Suppressor macrophage treated with lipopolysaccharide for 4 hours (primary cell): ENCODE measurements around the gene HSF5.

Source experiments
- DNase-seq: peaks from one replicate; pipeline ENCODE4 v3.0.0-alpha.2; 2020

The HSF5 gene

DNA sequence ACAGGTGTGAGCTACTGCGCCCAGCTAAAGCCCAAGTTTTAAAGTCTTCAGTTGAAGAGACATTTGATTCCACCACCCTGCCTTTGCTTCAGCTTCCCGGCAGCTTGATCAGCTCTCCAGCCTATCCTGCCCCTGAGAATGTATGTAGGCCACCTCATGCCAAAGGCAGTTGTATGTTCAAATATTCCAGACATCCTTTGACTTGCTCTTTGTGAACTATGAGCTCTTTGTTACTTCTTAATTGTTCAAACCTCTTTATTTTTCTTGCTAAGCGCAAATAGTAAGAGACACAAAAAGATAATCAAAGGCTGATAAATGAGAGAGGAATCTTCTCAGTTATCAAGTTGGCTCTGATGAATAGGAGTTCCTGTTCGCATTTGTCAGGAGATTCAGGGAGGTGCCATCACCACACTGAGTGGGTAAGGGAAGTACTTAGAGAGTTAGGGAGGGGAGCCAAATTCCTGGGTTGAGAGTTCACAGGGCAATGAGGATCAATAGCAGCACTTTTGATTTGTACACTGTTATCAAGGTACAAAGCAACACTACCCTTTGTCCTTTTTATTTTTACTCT, 104.2 kb downstream of the HSF5 start:
- peak; percentile 19 for DNase-seq

DNA sequence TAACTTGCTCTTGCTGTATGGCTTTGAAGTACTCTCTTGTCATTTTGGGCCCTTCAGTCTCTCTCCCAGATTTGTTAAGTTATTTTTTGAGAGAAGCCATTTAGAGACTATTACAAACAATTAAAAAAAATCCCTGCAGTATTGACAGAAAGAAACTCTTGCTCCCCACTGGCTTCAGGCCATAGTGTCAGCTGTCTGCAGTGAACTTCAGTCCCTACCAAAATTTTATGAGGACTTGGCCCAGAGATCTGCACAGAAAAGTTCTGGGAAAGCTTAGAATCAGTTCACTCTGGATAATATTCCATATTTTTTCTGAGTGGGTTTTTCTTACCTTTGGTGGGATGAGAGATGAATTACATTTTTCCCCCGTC, 105.4 kb downstream of the HSF5 start:
- no peak for DNase-seq

DNA sequence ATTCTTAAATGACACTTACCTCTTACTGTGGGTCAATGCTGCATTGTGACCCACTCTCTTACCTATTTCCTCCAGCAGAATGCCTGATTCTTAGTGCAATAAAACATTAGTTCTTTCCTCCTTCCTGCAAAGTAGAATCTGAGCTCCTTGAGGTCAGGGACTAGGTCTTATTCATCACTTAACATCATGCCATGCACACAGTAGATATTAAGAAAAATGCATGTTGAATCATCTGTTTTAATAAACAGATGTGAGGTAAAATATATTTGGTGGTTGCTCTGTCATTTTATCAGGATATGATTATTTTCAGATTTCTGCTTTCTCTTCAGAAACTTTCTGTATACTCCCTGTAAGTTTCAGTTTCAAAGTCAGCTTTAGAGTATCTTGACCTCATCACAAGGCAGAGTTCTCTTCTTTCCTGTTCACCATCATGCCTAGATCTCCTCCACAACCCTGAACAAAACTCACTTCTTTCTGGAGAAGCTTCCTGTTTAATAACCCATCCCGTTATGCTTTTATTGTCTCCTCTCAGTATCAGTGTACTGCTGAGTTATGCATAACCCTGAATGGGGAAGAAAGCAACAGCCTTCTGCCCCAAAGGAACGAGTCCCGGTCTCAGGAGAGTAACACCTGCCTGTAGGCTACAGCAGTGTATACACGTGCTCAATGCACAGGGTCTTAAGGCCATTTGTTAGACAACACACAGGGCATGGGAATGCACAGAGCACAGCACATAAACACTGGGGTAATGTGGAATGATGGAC, 105.9 kb downstream of the HSF5 start:
- peak; percentile 63 for DNase-seq

DNA sequence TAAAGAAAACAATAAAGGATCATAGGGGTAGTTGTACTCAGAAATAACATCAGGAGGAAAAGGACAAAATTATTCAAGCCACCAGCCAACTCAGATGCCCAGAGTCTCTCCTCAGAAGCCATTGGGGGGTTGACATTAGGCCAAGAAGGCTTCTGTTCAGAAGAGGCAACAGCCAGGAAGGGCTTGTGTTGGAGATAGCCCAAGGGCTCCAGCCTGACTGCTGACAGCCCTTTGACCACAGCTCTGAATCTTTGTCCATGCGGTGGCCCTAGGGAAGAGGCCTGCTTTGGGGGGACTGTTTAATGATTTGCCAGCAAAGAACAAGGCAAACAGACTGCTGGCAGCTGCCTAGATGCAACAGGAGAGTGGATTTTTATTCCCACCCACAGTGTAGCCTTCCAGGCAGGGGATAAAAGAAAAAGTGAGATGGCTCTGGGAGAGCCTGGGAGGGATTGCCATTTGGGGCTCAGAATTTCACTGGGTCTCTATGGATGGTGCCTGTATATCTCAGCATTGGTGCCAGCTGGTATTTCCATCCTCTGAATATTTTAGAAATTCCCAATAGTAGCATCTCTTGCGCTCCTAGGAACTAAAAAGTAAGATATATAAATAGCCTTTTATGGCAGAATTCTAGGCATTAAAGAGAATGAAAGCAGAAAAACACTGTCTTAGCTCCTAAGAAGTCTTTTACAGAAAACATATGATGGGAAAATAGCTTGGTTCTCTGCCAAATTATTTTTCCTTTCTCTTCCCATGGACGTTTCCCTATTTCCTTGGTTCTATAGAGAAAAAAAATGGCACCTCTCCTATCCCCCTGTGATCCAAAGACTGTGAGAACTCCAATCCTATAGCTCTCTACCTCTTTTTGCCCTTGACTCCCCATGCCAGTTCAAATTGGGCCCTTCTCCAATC, 106.8 kb downstream of the HSF5 start:
- no peak for DNase-seq

DNA sequence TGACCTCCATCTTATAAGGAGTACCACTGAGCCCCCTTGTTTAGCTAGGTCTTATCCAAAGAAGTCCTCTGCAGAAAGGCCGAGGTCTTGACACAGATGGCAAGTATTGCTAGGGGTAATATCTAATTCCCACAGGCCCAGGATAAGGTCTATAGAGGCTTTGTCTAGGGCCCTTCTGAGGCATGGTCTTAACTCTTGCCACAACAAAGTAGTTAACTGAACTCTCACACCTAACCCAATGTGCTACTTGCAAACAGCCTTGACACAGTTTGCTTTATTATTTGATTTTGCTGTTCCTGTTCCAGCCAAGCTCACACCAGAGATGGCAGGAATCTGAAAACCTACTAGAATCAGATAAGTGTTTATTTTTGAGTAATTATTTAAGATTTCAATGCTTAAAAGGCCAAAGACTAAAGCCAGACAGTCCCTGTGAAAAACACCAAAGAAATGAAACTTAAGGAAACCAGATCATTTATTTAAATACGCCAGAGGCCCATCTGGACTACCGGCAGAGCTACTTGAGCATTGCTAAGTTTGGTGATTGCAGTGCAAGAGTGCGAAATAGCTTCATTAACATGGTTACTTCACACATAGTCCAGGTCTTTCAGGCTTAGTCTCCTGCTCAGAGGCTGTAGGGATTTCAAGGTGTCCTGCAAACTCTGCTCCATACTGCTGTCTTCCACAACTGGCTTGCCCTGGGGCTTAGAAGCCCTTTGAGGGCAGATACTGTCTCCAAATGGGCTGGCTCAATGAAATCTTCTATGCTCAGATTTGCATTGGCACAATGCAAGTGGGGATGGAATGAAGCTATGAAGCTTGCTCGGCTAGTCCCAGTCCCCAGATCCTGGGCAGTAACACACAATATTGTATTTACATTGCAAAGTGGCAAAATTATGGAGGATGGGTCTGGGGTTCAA, 107.7 kb downstream of the HSF5 start:
- no peak for DNase-seq

DNA sequence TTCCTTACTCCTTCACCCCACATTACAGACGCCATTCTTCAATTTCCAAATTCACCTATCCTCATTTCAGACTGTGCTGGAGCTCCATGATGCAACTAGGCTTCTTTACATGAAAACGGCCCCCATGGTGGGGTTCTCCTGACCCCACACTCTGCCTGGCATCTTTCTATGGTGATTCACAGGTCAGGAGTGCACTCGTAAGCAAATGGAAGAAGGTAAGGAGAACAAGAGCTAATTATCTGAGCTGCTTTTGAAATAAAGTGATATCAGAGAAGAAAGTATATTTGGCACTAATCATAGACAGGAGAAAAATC, 108.7 kb downstream of the HSF5 start:
- DNase-seq: no peak

DNA sequence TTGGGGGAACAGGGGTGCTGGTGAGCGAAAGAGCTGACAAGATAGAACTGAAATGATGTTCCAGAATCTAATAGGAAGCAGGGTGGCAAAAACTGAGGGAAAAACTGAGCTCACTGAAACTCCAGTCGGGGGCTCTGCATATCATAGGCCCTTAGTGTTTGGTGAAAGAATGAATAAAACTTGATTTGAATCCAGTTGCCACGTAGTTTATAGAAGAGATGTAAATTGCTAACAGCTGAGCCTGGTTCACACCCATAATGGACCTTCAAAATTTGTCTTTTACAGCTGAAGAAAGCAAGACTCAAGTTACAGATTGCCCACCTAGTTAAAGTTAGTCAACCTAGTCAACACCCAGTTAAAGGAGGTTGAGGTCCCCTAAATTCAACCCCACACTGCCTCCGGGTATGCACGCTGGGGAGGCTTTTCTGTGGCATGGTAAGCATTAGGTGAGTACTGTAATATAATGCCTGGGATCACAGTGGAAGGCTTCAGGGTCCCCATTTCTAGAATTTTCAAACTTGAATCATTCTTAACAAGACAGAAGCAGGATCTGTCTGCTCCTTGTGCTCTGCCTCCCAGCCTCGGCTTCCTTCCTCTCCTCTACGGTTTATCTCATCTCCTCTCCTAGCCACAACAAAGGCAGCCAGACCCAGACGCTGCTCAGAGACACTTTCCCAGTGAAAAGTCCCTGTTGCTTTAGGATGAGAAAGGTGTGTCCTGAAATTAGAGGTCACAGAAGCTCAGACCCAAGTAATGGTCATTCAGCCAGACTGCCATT, 109.3 kb downstream of the HSF5 start:
- no peak for DNase-seq

DNA sequence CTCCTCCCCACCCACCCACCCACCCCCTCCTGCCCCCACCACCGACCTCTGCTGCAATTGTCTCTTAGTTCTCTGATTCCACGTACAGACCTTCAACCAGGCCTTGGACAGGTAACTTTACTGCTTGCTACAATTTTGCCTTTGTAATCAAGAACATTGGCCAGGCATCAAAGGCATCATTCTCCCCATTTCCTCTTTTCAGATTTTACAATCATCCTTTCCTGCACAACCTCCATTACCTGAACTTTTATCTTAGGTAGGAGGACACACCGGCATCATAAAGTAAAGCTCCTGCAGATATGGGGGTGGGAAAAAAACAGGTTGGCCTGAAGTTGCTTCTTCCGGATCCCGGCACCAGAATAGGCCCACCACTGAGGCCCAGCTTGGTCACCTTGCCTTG, 110.5 kb downstream of the HSF5 start:
- DNase-seq: no peak

DNA sequence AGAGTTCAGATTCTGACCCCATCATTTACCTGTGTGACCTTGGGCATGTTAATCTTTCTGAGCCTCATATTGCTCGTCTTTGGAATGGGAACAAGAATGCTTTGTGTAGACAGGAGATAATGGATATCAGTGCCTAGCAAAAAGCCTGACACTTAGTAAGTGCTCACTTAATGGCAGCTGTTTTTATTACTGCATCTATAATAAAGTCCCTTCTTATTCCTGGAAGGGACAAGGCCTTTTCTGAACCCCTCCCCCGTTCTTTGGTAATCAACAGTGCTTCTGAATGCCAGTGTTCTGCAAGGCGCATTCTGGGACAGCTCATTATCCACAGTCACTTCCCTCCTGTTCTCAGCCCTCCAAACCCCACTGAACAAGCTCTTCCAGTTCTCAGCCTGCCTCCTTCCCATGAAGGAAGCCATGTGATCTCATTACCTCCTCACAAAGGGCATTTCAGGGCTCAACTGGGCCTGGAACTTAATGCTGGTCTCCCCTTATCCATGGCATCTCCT, 111.1 kb downstream of the HSF5 start:
- DNase-seq: peak; percentile 57

DNA sequence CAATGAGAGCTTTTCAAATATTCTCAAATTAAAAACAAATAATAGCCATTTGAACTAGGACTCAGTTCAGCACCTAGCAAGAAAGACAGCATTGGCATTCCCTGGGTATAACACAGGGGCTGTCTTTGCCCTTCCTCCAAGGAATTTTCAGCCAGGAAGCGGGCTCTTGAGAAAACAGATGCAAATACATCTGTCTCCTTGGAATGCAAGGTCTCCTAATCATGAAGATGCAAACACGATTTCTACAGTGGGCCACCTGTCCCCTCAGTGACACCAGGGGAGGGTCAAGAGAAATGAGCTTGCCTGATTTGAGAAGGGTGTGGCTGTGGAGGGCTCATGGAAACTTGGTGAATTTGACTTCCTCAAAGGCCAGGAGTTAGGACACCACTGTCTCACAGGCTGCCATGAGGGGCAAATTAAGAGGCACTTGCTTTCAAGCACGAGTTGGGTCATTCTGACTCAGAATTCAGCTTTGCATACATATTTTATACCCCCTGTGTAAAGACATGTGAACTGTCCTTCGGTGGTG, 111.7 kb downstream of the HSF5 start:
- DNase-seq: peak; percentile 76

DNA sequence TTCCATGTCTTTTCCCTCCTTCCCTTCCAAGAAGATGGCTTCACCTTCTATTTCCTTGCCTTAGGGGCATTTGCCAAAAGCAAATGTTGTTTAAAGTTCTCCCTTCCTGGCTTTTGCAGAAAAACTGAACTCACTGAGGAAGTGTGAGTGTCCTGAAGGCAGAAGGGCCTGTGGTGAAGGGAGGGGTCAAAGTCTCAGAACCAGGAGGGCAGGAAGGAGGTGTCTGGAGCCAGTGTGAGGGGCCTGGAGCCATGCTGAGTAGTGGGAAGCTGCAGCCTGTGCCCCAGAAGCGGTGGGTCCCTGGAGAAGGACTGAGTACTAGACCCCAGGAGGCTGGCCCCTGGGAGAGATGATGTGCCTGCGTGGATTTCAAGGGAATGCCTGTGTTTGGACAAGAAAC, 112.4 kb downstream of the HSF5 start:
- DNase-seq: peak; percentile 14

DNA sequence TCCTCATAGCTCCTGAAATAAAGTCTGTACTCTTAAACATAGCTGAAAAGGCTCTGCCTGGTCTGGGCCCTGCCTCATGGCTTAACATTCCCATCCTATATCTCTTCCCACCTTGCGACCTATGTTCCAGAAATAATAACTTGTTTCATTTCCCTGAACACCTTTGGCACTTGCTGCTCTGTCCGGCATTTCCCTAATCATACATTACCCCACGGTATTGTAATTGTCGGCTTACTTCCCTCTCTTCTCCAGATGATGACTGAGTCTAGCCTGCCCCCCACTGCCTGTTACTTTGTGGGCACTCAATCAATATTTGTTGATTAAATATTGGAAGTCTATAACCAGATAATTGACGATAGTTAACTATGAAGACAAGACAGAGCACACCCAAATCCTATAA, 113.0 kb downstream of the HSF5 start:
- peak; percentile 28 for DNase-seq

DNA sequence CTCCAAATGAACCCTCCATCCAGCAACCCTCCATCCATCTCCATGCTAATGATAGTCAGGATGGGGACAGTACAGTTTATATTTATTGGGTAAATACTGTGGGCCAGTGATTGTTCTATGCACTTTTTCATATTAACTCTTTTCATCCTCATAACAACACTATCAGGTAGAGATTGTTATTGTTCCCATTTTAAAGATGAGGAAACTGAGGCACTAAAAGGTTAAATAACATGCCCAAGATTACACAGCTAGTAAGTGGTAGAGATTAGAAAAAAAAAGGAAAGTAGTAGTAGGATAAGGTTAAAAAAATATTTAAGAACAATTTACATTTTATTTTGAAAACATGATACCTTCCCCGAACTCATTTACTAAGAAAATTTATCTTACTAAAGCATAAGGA, 114.3 kb downstream of the HSF5 start:
- no peak for DNase-seq

DNA sequence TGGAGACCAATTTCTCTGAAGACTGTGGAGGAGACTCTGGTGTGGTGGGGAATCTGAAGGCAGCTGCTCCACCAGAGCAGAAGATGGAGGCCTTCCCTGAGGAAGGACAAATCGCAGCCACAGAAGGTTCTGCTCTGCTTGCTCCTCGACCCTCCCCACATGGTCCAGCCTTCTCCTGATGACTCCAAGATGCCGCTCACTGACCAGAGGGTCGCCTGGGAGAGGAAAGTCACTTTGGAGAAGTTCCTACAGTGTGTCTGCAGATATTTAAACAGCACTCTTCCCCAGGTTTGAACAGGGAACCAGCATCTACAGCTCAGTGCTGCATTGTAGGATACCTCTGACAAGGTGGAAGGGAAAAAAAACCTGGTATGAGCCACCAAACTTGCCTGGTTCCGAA, 115.2 kb downstream of the HSF5 start:
- DNase-seq: no peak

DNA sequence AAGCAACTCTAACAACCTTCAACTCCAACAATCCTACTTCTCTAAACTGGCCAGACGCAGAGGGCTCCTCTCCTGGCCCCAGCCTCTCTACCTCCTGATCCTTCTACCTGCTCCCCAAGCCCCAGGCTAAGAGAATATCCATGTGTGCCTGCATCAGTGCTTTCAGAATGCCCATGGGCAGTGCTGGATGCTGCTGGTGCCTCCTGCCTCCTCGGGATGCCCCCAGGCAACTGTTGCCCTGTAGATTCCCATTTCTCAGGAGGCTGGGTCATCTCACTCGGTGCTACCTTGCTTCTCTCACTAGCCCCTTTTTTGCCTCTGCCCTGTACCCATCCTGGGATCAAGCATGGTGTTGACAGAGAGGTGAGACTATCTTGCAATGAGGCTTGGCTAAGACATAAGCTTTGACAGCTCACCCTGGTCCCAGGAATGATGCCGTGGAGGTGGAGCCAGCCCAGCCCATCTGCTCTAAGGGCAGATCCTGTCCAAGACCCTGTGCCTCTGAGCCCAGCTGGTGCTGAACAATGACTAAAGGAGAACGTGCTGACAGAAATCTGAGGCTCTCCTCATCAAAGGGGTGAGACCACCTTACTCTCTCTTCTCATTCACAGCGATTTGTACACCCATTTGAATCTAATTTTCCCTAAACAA, 116.8 kb downstream of the HSF5 start:
- DNase-seq: no peak

DNA sequence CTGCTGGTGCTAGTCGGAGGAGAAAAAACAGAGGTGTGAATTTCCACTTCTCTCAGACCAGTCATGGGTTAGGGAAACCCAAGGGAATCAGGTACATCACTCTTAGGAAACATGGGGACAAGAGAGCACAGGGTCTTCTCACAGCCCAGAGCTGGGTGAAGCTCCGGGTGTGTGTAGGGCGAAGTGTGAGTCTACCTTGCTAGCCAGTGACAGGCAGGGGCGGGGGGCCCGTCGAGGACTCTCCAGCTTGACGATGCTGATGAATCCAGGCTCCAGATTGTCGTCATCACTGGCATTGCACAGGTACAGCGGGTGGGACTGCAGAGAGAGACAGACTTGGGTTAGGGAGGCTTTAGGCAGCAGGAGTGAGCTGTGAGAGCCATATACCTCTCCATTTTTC, 117.5 kb downstream of the HSF5 start:
- DNase-seq: no peak

DNA sequence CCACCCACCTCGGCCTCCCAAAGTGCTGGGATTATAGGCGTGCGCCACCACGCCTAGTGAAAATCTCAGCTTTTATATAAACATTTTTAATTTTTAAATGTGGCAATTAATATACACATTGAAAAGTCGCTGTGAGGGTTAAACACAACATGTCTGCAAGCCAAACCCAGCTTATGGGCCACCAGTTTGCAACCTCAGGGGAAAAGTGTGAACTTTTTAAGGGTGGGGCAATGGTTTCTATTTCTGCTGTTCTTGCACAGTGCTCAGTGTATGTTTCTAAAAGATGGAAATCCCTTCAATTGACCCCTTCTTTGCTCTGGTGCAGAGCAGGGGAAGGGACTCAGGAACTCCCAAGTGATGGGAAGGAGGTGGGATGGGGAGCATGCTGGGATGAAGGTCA, 117.9 kb downstream of the HSF5 start:
- no peak for DNase-seq
